GM08714 (cell line): ENCODE results near the gene IL1RL2.

Experiments
- H3K4me3 ChIP-seq: fragments of 200-500 bp; sonication (Bioruptor generic); 2 replicates; pipeline ENCODE4 v1.5.1; 2014; ENCODE audit warnings: mild to moderate bottlenecking, low read length, inconsistent platforms
- ZNF274 ChIP-seq: IDR thresholded peaks from 2 replicates; pipeline ENCODE4 v1.6.1; 2012; ENCODE audit warnings: mild to moderate bottlenecking, low read depth, low read length

Gene IL1RL2

DNA sequence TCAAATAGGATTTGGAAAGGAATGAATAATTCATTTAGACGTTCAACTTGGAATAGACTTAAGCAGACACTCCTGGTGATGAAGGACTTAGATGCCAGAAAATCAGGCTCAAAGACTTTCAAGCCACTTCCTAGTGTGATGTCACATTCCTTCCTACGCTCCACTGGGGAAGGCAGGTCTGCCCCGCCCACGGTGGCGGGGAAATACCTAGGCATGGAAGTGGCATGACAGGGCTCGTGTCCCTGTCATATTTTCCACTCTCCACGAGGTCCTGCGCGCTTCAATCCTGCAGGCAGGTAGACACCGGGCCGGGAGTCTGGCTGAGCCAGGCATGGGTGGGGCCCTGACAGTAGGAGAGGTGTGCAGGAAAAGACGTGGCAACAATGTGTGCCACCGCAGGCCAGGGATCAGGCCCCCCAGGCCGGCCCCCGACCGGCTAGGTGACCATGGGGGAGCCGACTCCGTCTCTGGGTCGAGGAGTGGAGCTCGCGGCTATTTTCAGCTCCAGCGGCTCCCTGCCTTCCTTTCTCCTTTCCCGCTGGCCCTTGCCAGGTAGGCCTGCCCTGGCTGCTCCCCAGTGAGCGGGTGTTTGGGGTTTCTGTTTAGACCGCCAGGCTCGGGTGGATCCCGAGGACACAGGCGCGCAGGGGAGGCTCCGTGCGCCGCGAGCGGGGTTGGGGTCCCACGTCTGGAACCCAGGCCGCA, at the start of gene IL1RL2:
Gene IL1RL2, plus strand, starts transcription at position 233 of the 705 bp plus-strand sequence. CDS start 845 bp downstream, outside the sequence.
- H3K4me3 ChIP-seq, result no peak within 1 kb of the TSS
- TF ChIP-seq ZNF274, result no peak

DNA sequence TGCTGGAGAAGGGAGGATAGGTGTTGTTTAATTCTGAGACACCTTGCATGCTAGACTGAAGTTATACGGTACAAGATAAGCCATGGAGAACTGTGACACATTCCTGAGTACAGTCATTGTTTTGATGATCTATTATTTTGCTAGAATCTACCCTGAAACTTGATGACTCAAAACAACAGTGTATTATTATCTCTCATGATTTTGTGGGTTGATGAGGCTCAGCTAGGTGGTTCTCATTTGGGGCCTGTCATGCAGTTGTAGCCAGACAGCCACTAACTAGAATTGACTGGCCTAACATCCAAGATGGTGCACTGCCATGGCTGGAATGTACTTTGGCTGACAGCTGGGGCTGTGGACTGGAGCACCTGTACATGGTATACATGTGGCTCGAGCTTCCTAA, 49.7 kb upstream of the IL1RL2 start:
- no peak overlapping the region for H3K4me3 ChIP-seq
- TF ChIP-seq ZNF274, result no peak

- no peak for TF ChIP-seq ZNF274
- no peak overlapping the region for H3K4me3 ChIP-seq
These were observed 48.5 kb upstream of the IL1RL2 start for GRCh38 chr2:102138331-102138730.

- no peak for TF ChIP-seq ZNF274
These were observed 47.0 kb upstream of the IL1RL2 start for GRCh38 chr2:102139851-102140250.

GRCh38 chr2:102140377-102140776, 46.4 kb upstream of the IL1RL2 start:
- TF ChIP-seq ZNF274, result no peak
- H3K4me3 ChIP-seq, result no peak overlapping the region

More at GRCh38 chr2:102139851-102140250, 47.0 kb upstream of the IL1RL2 start:
- no peak overlapping the region for H3K4me3 ChIP-seq

DNA sequence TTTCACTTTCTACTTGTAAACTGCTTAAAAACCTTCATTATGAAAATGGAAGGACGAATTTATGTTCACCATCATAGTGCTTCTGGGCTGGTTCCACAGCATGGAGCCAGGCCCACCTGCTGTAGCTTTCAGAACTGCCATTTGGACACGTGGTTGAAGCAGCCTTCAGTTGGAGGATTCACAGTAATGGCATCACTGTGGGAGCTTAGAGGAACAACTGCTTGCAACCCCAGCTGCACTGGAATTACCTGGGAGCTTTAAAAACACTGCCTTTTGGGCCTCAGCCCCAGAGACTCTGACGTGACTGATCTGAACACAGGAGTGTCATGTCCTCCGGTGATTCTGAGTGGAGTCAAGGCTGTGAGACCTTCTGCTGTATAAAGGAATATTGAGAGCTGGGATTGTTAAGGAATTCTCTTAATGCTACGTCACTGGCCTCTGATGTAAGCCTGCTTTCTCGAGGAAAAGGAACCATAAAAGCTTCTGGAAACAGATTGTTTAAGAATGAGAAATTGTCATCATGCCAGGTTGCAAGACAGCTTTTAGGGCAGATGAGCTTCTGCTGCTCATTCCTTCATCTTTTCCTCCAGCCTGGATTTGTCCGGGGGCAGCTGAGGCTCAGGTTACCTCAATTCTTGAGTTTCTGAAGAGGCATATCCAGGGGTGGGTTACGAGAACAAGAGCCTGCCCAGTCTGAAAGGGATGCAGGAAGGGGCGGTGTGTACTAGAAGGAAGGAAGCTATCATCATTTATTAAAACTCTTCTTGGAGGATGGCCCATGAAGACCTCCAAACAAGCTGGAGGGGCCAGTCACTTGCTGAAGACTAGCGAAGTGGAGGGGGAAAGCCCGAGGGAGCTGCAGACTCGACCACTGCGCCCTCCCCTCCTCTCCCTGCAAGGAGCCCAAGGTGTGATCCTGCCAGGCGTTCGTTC, 45.5 kb upstream of the IL1RL2 start:
- H3K4me3 ChIP-seq, result no peak overlapping the region
- TF ChIP-seq ZNF274, result no peak

GRCh38 chr2:102141970-102142828, 44.6 kb upstream of the IL1RL2 start, which contains the start of gene IL1R1:
Gene IL1R1, plus strand, starts transcription at chr2:102142746. Its CDS starts 14,979 bp downstream, at chr2:102157725.
- no peak for TF ChIP-seq ZNF274
- H3K4me3 ChIP-seq, result peak within 1 kb of the TSS; percentile 15; the same call in 1 of the 2 replicates

GRCh38 chr2:102142829-102143449, 43.9 kb upstream of the IL1RL2 start:
- TF ChIP-seq ZNF274, result no peak
- no peak overlapping the region; the same call in 1 of the 2 replicates for H3K4me3 ChIP-seq

GRCh38 chr2:102143450-102143985, 43.3 kb upstream of the IL1RL2 start:
- TF ChIP-seq ZNF274, result no peak
- H3K4me3 ChIP-seq, result no peak overlapping the region

DNA sequence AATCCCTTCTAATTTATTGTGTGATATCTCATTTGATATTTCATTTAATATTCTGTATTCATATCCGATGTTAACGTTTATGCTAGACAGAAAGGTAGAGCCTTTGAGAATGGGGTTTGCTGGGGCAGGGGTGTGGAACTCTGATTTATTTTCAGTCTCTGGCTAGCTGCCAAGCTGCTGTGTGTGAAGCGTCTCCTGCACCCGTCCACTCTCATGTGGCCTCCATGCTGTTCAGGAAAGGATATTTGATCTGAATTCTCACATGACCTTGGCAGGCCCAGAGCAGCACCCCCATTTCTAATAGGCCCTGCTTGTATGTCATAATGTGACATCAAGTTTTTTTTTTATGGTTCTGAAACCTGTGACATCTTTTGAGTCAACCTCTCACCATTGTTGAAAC, 42.7 kb upstream of the IL1RL2 start:
- no peak overlapping the region for H3K4me3 ChIP-seq
- no peak for TF ChIP-seq ZNF274

GRCh38 chr2:102145107-102145506, 41.7 kb upstream of the IL1RL2 start:
- H3K4me3 ChIP-seq, result no peak overlapping the region

GRCh38 chr2:102145934-102146333, 40.9 kb upstream of the IL1RL2 start:
- TF ChIP-seq ZNF274, result peak; percentile 80; the same call in 1 of the 2 replicates
- H3K4me3 ChIP-seq, result no peak overlapping the region

More at GRCh38 chr2:102145107-102145506, 41.7 kb upstream of the IL1RL2 start:
- TF ChIP-seq ZNF274, result no peak

- TF ChIP-seq ZNF274, result no peak
- no peak overlapping the region for H3K4me3 ChIP-seq
These were observed 38.9 kb upstream of the IL1RL2 start for GRCh38 chr2:102147935-102148334.
